ENCODE measurements around the gene DBT. TPM values are rescaled to one million over a fixed set of nuclear protein-coding genes. Genes with fewer than 3 reads are reported as not detected.

The DBT gene
- total RNA-seq, 1 donor from 2014 or later: 12.4 TPM

- no peak for DNase-seq (ENCODE audit: low spot score)
- TF ChIP-seq CTCF (IDR thresholded peaks at IDR 0.05): no peak
- H3K4me1 Mint-ChIP-seq (ENCODE audit: low read depth): peaks cover 11% of the 10 kb centered on the region
- no peak overlapping the region for H3K27ac Mint-ChIP-seq (ENCODE audit: unreplicated experiment)
- H3K27me3 Mint-ChIP-seq (ENCODE audit: low read depth): peaks cover 13% of the 10 kb centered on the region
- no peaks in the 10 kb centered on the region for H3K36me3 Mint-ChIP-seq (ENCODE audit: low read depth)
- no peaks in the 10 kb centered on the region for H3K9me3 Mint-ChIP-seq (ENCODE audit: low read depth)
- H3K4me3 Mint-ChIP-seq (ENCODE audit: unreplicated experiment): no peak overlapping the region
Measured at GRCh38 chr1:100250264-100250663, 630 bp upstream of the DBT start.

- TF ChIP-seq CTCF (IDR thresholded peaks at IDR 0.05): no peak
- Mint-ChIP-seq H3K27ac (ENCODE audit: unreplicated experiment) (no peak overlapping the region), H3K36me3 (ENCODE audit: low read depth) (no peaks in the 10 kb centered on the region), H3K4me1 (ENCODE audit: low read depth) (peaks cover 11% of the 10 kb centered on the region), H3K4me3 (ENCODE audit: unreplicated experiment) (no peak overlapping the region), H3K27me3 (ENCODE audit: low read depth) (peaks cover 11% of the 10 kb centered on the region), H3K9me3 (ENCODE audit: low read depth) (no peaks in the 10 kb centered on the region)
- no peak for DNase-seq (ENCODE audit: low spot score)
Measured at GRCh38 chr1:100249155-100249536, 488 bp downstream of the DBT start.

- no peak for DNase-seq (ENCODE audit: low spot score)
- Mint-ChIP-seq H3K27me3 (ENCODE audit: low read depth) (no peaks in the 10 kb centered on the region), H3K9me3 (ENCODE audit: low read depth) (no peaks in the 10 kb centered on the region), H3K27ac (ENCODE audit: unreplicated experiment) (no peak overlapping the region), H3K4me1 (ENCODE audit: low read depth) (peaks cover 11% of the 10 kb centered on the region), H3K36me3 (ENCODE audit: low read depth) (no peaks in the 10 kb centered on the region), H3K4me3 (ENCODE audit: unreplicated experiment) (no peak overlapping the region)
- TF ChIP-seq CTCF (IDR thresholded peaks at IDR 0.05): no peak
Measured at GRCh38 chr1:100246738-100247137, 2.9 kb downstream of the DBT start.

GRCh38 chr1:100240631-100241030 is 9.0 kb downstream of the DBT start:
- H3K4me1 Mint-ChIP-seq (ENCODE audit: low read depth): no peaks in the 10 kb centered on the region
- H3K27ac Mint-ChIP-seq (ENCODE audit: unreplicated experiment): no peak overlapping the region
- DNase-seq (ENCODE audit: low spot score): no peak
- no peak for TF ChIP-seq CTCF (IDR thresholded peaks at IDR 0.05)
- no peaks in the 10 kb centered on the region for H3K9me3 Mint-ChIP-seq (ENCODE audit: low read depth)
- H3K27me3 Mint-ChIP-seq (ENCODE audit: low read depth): no peaks in the 10 kb centered on the region
- H3K4me3 Mint-ChIP-seq (ENCODE audit: unreplicated experiment): no peak overlapping the region
- peaks cover 14% of the 10 kb centered on the region for H3K36me3 Mint-ChIP-seq (ENCODE audit: low read depth)

GRCh38 chr1:100239961-100240360 is 9.7 kb downstream of the DBT start:
- H3K27me3 Mint-ChIP-seq (ENCODE audit: low read depth): no peaks in the 10 kb centered on the region
- no peak overlapping the region for H3K27ac Mint-ChIP-seq (ENCODE audit: unreplicated experiment)
- TF ChIP-seq CTCF (IDR thresholded peaks at IDR 0.05): no peak
- peaks cover 14% of the 10 kb centered on the region for H3K36me3 Mint-ChIP-seq (ENCODE audit: low read depth)
- DNase-seq (ENCODE audit: low spot score): no peak
- no peaks in the 10 kb centered on the region for H3K4me1 Mint-ChIP-seq (ENCODE audit: low read depth)
- H3K4me3 Mint-ChIP-seq (ENCODE audit: unreplicated experiment): no peak overlapping the region
- no peaks in the 10 kb centered on the region for H3K9me3 Mint-ChIP-seq (ENCODE audit: low read depth)

All from chondrocyte (in vitro differentiated cells).